DMS153 treated with DMSO at 0.1 percent for 48 hours (cell line): ENCODE results near the gene TBK1.

Experiments used
- DNase-seq: peaks from one replicate; lab custom pipeline; 2025; ENCODE audit not compliant: unreplicated experiment; lab: John Stamatoyannopoulos, UW

Gene TBK1

DNA sequence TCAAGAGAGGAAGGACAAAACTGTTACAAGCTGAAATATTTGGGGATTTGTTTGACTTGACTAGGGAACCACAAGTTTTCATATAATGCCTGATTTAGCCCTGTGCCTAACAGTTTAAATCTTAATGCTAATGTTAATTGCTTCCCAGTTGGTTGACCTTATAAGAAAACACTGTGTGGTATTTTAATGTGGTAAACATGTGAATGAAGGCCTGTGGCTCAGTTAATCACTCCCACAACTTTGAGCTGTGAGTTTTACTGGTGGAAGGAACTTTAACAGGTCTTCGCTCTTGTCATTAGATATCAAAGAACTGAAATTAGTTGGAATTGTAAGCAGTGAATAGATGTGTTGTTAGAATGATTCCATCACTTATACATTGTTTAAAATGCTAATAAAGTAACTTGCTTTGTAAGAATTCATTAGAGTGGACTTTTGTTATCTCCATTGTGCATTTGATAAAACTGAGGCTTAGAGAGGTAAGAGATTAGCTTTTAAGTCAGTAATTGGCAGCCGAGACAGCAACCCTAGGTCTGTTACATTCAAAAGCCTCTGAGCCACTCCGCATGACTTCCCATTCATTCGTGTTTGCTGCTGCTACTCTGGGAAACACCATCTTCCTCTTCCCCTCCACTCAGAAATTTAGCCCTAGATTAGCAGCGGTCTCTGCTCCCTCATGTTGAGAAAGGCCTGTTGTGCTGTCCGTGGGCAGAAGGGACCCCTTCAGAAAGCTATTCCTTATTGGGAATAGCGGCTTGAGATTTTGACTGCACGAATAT lies 1.0 kb upstream of the TBK1 start:
- DNase-seq = no peak

DNA sequence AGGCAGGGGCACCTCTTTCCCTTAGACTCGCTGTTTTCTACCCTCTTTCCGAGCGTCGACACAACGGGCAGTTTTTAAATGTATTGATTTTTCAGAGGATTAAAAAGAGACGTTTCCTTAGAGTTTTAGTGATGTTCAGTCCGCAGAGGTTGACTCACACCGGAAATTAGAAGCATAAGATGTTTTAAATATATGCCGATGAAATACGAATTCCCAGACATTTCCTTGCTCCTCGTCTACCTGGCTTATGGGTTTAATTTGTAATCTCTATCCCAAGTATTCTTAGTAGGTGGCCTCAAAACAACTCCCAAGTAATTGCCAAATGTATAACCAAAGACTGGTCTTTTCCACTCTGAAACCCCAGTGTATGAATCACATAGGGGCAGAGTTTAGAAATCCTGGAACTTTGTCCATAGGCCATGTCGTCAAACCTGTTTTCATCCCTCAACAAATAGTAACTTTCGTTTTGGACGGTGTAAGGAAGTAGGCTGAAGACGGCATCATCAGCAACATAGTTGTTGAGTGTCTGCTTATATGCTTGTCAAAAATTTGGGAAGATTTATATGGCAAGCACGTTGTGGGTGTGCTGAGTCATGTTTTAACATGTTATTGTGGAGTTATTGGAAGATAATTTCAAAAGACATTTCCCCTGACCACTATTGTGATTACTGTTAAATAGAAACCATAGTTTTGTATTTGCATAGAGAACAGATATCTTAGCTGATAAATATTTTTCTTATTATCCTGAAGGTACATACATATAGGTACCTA lies 824 bp downstream of the TBK1 start:
- peak; percentile 16 for DNase-seq

DNA sequence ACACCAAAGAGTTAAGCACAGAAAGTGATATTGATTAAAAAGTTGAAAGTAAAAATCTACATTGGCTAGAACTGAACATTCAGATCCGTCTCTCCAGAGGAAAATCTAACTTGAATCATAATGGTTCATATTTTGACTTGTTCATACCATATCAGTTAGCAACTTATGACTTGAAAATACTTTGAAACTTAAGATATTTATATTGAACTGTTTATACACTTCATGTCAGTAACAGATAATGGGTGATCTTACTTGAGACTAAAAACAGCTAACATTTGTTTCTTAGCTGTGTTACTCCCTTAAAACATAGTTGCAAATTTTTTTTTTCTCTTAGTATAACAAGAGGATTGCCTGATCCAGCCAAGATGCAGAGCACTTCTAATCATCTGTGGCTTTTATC lies 3.6 kb downstream of the TBK1 start:
- DNase-seq = no peak

DNA sequence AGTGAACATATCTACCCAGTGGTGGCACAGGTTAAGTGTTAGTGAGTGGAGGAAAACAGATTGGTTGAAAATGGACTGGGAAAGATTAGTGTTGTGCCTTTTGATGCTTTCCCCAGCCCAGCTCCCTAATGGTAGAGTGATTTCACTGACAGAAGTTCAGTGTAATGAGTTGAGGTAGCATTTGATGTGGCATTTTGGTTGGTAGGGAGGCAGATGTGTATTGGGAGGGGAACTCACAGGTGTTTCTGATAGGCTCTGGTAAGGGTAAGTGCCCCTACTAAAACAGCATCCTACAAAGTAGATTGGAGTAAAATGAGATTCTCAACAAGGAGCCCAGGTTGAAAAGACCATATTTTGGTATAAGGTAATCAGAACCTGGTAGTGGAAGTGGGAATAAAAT lies 4.2 kb downstream of the TBK1 start:
- DNase-seq = no peak

DNA sequence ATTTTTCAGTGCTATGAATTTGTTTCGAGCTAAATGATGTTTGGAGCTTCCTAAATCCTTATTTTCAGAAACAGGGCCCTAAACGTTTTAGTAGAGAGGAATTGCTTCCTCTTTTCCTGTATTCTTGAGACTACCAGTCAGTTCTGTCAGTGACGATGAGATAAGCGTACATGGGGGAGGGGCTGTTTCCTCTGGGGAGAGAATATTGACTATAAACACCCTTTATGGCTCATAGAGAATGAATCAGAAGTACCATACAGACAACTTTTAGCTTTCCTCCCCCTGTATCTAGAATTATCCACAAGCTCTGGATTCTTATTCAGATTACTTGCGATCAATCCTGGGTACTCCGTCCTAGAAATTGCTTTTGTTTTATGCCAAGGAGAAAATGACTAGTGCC lies 5.1 kb downstream of the TBK1 start:
- DNase-seq = no peak

DNA sequence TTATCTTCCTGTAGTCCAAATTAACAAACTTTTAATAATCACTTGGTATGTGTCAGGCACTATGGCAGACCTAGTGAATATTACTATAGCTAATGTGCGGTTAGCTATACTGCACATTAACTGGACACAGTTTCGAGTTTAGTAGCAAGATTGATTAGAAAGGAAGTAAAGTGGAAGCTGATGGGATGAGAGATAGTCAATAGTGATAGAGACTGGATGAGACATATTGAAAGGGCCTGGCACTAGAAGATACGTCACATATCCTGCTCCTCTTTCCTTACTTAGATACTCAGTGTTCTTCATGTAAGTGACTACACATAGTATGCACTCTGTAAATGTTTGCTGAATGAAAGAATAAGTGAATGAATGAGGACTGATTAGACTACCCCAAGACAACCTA lies 5.5 kb downstream of the TBK1 start:
- no peak for DNase-seq

DNA sequence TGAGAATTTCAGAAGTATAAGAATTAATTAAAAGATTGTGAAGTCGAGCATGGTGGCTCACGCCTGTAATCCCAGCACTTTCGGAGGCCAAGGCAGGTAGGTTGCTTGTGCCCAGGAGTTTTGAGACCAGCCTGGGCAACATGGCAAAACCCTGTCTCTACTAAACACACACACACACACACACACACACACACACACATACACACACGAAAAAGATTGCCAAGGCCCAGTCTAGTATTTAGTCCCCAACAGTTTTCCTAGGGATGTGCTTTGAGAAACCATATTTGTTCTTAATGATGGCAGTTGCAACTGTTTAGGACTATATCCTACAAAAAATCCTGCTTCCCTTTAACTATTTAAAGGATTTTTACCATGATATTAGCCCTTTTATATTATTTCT lies 6.0 kb downstream of the TBK1 start:
- no peak for DNase-seq

DNA sequence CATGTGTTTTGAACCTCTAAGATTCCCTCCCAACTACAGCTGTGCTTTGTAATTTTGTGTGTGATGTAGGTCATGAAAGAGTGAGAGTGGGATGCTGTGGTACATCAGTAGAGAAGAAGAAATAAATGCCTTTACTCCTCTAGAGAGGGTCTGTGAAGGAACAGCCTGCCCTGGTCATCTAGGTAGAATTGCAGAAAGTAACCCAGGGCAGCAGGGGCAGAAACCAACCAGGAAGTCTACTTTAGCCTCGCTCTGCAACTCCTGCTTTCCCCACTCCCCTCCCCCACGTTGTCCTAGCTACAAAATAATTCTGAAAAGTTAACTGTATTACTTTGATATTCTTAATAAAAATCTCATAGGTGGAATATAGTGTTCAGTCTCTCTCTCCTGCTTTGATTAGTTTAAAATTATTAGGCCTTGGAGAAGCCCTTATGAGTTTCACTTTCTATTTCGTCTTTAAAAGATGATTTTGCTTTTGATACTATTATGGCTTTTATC lies 7.5 kb downstream of the TBK1 start:
- no peak for DNase-seq

DNA sequence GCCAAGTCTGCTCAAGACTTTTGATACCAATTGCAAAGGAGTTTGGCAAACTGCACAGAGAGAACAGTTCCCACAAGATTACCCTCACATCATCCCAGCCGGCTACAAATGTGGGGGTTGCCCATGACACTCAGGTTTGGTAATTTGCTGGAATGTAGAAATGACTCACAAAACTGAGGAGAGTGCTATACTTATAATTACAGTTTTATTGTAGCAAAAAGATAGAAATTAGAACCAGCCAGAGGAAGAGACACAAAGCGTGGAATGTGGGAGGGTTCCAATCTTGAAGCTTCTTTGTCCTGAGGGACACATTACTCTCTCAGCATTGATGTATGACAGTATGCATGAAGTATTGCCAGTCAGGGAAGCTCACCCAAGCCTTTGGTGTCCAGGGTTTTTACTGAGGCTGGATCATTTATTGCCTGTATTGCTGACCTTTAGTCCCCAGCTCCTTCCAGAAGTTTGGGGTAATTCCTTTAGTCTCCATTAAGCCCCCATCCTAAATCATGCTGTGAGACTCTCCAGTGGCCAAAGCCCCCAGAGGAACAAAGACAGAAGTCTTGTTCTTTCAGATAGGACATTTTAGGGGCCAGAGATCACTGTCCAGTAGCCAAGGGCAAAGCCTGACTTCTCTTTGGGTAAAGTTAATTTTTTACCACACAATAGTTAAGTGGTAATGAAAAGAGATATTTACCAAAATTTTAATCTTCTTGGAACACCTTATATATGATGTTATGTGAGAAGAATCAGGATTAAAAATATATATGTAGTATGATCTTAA lies 9.9 kb downstream of the TBK1 start:
- no peak for DNase-seq

DNA sequence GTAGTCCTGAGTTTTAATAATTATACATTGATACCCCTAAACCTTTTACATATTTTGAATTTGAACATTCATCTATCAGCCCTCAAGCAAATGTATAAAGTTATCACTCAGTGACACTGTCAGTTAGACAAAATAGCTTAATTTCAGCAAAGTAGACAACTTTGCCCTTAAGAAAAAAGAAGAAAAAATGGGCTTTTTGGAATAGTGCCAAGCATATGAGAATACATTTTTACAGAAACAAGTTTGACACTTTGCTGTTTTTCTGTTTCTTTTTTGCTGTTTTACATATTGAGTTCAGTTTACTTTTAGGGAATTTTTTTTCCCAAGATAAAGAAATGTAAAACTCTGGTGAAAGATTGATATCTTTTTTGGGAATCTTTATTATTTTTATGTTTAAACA lies 14.3 kb downstream of the TBK1 start:
- no peak for DNase-seq

DNA sequence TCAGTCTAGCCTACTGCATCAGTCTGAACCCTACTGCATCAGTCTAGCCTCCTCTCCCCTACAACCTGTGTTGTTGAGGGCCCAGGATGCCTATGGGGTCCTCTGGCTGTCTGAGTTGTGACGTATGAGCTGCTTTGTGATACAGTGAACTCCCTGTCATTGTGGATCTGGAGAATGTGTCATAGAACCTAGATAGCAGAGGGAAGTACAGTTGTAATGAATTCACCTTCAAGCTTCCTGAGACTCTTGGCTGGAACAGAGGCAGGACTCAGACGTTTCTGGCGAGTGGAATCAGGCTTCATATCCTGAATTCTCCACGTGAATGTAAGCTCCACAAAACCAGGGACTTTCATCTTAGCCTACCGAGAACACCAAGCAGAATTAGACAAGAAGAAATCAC lies 17.0 kb downstream of the TBK1 start:
- DNase-seq = no peak

DNA sequence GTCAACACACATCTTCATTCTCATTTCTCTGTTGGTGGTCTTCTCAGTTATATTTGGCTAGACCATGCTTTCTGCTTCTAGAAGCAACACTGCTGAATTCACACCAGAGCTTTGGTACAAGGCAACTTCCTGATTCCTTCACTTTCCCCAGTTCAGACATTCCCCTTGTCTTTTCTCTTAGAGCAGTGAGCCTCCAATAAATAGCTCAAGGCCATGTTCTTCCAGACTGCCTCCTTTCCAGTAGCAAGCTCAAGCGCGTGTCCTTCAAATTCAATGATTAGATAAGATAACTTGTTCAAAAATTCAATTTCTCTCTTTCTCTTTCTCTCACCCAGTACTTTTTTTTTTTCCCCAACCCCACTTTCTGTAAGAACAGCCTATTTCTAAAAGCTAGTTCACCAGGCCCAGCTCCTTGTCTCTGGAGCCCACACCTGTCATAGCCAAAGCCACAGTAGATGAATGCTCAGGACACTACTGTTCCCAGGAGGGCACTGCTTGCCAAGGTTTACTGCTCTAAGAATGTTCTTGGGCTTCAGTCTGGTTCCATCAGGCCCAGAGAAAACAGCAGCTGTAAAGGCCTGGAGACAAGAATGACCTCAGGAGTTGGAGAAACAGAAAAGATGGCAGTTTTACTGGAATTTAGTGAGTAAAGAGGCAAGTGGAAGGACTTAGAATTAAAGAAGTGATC lies 17.7 kb downstream of the TBK1 start:
- DNase-seq = no peak

DNA sequence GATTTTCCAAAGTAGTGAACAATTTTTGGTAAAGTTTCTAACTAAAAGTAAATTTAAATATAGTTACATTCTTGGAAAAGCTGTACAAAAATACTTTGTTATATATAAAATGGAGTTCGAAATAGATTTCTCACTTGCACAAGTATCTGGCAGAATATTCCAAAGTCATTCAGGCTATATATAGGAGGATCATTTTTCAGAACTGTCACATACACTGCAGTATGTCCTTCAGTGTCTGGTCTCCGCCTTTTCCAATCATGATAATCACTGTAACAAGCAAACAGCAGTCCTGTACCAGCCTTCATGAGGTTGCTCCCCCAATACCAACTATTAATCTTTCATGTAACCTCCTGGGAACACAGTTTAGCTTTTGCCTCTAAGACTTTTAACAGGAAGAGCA lies 18.6 kb downstream of the TBK1 start:
- no peak for DNase-seq

DNA sequence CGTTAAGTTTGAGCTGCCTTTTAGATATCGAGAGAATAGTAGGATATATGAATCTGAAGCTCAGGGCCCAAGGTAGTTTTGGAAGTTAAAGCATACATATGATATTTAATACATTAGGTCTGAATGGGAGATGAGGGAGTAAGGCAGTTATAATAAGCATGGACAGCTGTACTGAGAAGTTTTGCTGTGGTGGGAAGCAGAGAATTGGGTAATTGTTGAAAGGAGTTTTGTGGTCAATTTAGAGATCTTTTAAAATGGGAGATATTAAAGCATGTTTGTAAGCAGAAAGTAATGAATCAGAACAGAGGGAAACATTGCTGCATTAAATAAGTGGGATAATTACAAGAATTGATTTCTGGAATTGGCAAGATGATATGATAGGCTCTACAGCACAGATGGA lies 21.3 kb downstream of the TBK1 start:
- DNase-seq = no peak

DNA sequence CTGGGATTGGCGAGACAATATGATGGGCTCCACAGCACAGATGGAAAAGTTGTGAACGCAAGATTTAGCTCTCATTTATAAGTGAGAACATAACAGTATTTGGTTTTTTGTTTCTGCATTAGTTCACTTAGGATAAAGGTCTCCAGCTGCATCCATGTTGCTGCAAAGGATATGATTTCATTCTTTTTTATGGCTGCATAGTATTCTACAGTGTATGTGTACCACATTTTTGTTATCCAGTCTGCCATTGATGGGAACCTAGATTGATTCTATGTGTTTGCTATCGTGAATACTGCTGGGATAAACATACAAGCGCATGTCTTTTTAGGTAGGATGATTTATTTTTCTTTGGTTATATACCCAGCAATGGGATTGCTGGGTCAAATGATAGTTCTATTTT lies 23.6 kb downstream of the TBK1 start:
- DNase-seq = no peak

DNA sequence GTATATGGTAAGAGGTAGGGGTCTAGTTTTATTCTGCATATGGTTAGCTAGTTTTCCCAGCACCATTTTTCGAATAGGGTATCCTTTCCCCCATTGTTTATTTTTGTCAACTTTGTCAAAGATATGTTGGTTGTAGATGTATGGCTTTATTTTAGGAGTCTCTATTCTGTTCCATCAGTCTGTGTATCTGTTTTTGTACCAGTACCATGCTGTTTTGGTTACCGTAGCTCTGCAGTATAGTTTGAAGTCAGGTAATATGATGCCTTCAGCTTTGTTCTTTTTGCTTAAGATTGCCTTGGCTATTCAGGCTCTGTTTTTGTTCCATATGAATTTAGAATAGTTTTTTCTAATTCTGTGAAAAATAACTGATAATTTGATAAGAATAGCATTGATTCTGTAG lies 24.9 kb downstream of the TBK1 start:
- DNase-seq = no peak

DNA sequence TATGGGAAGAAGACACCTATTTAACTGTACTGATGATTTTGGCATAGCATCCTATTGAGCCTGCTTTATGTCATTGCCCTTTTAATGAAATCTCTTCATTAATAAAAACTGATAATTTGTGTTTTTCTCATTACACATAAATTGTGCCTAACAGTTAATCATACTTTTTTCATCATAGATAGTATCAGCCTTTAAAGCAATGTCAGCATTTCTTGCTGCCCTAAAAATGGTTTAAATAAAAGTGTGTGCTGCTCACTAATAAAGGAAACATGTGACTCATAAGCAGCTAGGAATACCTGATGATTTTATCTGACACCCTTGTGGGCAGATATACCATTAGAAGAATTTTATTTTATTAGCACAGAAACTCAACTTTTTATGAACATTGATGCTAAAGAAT lies 26.7 kb downstream of the TBK1 start:
- DNase-seq = no peak

DNA sequence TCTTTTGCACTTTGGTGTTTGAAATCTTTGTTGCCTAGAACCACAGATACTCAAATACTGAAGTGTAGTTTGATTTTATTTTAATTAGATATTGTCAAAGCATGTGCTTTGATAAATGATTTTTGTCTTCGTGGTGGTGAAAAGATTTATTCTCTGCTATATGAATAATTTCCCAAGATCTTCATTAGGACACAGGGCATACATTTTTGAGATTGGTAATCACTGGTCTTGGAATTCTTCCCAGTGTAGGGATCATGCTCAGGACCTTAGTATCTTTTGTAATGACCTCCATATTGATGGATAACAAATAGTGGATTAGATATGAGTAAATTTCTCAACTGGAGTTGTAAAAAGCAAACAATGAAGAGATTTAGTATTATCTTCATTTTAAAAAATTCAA lies 28.2 kb downstream of the TBK1 start:
- DNase-seq = no peak

DNA sequence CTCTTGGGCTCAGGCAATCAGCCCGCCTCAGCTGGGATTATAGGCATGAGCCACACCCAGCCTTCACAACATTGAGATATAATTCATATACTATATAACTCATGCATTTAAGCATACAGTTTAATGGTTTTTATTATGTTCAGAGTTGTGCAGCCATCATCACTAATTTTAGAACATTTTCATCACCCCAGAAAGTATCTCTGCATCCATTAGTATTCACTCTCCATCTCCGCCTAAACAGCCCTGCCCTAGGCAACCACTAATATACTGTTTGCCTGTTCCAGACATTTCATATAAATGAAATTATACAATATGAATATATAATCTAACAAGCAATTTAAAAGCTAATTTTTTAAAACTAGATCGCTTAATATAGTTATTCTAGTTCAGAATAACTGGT lies 34.7 kb downstream of the TBK1 start:
- DNase-seq = no peak

DNA sequence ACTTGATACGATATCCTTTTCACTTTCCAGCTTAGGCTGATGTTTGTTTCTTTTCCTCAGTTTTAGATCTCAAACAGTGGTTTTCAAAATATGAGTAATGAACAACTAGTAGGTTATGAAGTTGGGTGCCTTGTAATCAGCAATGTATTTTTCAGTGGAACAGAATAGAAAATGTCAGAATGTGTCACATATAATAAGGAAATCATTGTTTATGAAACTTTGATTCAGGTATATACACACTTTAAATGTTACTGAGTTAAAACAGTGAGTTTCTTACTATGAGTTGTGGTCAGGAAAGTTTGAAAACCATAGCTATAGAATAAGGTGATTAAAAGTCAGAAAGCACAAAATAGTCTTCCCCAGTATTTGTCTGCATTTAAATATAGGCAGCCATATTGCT lies 39.8 kb downstream of the TBK1 start:
- no peak for DNase-seq

DNA sequence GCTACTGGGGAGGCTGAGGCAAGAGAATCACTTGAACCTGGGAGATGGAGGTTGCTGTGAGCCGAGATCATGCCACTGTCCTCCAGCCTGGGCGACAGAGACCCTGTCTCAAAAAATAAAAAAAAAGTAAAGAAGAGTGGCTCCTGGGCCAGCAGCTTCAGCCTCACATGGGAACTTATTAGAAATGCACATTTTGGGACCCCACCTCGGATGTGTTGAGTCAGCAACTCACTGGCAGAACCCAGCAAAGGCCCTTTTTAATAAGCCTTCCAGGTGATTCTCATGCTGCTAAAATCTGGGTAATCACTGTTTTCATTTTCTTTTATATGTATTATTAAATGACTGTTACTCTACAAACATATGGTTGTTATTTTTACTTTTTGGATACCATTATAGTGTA lies 41.6 kb downstream of the TBK1 start:
- DNase-seq = no peak
